DMS53 treated with DMSO at 0.1 percent for 48 hours (cell line): ENCODE measurements around the gene DPYSL4.

Source experiments
- DNase-seq: peaks from one replicate; lab custom pipeline; 2025; ENCODE audit not compliant: unreplicated experiment; lab: John Stamatoyannopoulos, UW

Gene DPYSL4

DNA sequence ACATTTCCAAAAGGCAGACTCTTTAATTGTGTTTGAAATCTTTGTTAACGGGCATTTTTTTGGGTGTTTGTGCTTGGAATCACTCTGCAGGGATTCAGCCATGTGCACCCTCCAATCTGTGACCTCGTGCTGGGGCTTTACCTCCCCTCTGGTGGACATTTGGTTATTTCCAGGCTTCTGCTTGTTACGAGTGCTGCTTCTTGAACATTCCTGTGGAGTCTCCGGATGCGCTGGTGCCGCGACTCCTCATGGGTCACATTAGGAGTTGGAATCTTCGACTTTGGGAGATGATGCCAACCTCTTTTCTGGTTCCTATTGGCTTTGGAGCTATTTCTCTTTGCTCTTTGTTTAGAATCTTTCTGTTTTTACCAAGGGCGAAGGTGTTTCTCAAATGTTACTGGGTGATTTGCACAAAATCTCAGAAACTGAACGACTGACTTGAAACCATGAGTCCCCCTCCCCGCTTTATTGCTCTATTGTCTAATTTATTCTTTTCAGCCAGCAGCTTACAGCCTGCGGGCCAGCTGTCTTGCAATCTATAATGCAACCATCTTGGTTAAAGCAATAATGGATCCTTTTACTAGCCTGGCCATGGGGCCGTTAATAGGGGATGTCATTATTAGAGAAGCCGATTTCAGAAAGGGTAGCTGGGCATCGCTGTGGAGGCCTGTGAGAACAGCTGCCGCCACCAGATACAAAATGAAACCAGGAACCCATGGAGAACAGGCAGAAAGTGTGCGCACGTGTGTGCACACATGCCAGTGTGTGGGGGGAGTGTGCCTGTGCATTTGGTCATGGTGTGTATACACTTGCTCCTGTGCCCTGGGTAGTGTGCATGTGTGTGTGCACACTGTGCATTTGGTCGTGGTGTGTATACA is 9.9 kb upstream of the DPYSL4 start:
- DNase-seq = no peak

GRCh38 chr10:132178046-132178445 is 8.7 kb upstream of the DPYSL4 start:
- no peak for DNase-seq

GRCh38 chr10:132178672-132179545 is 7.8 kb upstream of the DPYSL4 start:
- no peak for DNase-seq

GRCh38 chr10:132179551-132180392 is 7.0 kb upstream of the DPYSL4 start:
- DNase-seq = no peak

DNA sequence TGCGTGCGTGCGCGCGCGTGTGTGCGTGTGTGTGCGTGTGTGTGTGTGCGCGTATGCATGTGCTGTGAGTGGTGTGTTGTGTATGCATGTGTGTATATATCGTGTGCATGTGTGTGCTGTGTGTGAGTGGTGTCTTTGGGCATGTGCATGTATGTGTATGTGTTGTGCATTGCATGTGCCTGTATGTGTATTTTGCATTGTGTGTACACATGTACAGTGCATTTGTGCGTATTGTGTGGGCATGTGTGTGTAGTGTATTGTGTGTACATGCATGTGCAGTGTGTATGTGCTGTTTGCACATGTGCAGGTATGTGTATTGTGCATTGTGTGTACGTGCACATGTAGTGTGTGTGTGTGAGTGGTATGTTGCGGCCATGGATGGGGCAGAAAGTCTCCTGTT is 6.0 kb upstream of the DPYSL4 start:
- DNase-seq = no peak

DNA sequence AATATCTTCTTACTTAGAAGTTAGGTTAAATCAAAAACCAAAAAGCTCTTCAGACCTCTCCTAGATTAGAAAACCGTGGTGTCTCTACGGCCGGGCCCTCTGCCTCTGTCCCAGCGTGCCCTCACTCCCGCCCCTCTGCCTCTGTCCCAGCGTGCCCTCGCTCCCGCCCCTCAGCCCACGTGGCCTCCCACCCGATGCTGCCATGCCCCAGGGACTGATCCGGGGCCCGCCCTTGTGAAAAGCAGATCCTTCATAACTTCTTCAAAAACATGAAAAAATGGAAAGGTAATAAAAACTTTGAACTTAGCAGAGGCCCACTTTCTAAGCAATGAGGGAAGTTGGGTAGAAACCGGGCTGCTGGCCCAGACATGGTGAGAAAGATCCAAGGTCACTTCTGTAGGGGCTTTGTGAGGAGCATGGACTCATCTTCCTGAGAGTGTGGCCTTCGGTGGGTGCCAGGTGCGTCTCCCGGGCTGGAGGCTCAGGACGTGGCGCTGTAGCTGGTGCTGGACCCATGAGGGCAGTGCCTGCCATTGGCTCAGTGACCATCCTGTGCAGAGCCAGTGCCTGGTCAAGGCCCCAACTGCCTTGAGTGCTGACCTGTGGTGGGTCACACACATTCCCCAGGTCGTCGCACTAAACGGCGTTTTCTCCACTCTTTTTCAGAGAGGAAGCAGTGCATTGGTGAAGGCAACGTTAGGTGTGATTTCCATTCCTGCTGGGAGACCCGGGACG is 4.9 kb upstream of the DPYSL4 start:
- DNase-seq = no peak

DNA sequence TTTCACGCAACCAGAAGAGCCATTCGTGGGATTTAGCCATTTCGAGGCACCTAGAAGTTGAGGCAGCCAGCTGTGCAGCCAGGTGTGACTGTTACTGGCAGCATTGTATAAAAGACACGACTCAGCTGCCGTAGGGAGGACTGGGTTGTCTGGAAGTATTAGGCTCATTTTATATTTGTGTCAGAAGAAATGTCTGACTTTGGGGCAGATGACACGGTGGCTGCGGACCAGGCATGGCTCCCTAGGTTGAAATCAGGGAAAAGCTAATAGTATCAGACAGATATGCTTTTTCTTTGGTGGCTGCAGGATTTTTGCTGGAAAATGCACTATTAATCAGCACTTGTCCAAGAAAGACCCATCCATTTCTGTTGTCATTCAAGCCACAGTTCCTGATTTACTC is 4.2 kb upstream of the DPYSL4 start:
- DNase-seq = no peak

DNA sequence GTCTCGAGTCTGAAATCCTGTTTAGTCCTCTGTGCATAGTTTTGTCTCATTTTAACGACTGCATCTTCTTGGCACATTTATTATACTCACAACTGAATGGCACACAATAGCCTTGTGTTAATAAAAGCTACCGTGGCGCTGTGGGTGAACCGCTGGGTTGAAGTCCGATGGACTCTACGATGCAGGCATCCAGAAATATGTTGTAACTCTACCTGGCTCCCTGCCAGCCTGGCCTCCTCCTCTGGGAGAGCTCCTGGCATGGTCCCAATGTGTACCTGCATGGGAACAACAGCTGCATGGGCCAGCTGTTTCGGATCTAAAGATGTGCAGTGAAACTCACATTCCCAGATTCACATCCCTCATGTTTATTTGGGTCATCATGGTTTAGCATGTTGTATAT is 3.7 kb upstream of the DPYSL4 start:
- peak; percentile 31 for DNase-seq

DNA sequence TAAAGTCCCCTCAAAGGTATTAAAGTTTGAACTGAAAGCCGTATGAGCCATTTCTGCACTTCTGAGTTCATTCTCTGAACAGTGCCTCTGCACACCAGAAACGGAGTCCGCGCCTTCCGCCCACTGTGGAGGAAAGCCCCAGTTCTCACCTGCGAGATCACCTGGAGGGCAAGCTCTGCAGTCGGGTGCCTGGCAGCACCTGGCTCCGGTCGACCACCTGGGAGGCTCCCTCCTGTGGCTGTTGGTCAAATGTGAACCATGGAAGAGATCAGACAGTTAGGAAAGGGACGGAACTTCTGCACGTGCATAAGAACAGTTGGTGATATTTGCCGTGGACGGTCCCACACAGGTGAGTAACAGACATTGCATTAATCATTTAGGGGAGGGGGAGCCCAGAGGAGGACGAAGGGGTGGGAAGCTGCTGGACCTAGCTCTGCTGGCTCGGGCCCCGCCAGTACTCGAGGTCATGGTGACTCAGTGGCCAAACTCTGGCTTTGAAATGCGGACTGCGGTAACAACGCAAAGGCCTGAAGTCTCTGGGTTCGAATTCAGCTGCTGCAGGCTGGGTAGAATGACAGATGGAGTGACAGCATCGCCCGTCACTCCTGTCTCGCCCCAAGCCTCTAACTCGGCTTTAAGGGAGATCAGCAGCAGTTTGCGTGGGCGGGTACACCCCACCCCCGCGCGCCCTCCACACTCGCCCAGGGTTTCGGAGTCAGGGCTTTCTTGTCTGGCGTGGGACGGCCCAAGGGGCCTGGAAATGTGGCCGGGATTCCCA is 1.7 kb upstream of the DPYSL4 start:
- no peak for DNase-seq

DNA sequence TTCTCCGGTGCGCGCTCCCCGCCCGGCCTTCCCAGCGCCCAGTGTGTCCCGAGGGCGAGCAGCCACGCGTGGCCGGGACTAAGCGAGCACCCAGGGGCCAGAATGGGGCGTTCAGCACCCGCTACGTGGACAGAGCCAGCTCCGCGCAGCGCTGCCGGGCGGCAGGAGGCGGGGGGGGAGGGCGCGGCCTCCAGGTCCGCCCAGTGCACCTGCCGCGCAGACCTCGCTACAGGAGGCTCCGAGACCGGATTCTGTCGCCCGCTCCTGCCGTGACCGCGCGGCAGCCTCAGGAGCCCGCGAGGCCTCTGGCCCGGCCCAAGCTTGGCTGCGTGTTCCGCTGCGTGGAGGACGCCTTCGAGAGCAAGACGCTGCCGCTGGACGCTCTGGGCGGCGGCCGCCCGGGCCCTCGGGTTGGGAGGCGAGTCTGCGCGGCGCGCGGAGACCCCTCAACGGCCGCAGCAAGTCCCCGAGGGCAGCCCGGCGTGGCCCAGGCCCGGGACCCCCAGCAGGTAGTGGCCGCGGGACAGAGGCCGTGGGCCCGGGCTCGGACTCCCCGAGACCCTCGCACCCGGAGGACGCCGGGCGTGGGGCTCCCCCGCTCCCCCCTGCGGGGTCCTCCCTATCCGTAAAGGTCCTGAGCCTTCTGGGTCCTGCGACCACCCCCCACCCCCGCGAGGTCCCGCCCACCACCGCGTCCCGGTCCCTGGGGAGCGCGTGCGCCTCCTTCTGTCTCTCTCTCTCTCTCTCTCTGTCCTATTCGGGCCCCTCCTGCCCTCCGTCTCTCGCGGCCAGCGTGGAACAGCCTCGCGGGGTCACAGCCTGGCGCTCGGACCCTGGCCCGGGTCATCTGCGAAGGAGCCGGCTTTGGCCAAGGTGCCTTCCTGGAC is 904 bp upstream of the DPYSL4 start:
- peak; percentile 76 for DNase-seq

- no peak for DNase-seq
Measured at GRCh38 chr10:132187430-132188138, 836 bp downstream of the DPYSL4 start.

DNA sequence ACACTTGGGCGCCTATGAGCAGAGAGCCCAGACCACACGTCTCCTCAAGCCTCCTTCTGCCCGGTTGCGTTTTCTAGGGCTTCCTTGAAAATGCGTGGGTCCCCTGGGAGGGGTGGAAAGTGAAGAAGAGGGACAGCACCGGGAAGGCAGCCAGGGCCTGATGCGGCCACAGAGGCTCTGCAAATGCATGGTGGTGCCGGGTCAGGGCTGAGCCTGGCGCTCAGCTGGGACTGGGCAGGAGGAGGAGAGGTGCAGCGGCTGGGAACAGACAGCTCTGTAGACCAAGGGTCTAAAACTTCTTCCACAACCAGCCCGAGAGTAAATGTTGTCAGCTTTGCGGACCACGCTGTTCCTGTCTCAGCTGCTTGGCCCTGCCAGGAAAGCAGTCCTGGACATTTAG is 1.6 kb downstream of the DPYSL4 start:
- no peak for DNase-seq

DNA sequence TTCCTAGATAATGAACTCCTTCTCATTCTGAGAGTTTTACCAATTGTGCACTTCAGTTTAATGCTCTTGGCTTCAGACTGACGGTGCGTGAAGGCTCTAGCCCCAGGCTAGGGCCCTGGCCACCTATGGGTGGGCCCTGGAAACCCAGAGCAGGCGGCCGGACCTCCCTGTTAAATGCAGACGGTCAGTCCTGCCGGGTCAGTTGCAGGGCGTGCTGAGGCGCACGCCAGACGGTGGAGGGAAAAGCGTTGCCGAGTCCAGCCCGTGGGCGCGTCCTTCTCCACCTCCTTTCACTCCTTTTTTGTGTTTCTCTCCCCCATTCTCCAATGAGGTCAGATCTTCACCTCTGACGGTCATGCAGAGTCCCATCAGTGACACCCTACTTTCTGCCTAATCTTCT is 2.3 kb downstream of the DPYSL4 start:
- DNase-seq = no peak

GRCh38 chr10:132189810-132190422 is 3.2 kb downstream of the DPYSL4 start:
- DNase-seq = no peak

DNA sequence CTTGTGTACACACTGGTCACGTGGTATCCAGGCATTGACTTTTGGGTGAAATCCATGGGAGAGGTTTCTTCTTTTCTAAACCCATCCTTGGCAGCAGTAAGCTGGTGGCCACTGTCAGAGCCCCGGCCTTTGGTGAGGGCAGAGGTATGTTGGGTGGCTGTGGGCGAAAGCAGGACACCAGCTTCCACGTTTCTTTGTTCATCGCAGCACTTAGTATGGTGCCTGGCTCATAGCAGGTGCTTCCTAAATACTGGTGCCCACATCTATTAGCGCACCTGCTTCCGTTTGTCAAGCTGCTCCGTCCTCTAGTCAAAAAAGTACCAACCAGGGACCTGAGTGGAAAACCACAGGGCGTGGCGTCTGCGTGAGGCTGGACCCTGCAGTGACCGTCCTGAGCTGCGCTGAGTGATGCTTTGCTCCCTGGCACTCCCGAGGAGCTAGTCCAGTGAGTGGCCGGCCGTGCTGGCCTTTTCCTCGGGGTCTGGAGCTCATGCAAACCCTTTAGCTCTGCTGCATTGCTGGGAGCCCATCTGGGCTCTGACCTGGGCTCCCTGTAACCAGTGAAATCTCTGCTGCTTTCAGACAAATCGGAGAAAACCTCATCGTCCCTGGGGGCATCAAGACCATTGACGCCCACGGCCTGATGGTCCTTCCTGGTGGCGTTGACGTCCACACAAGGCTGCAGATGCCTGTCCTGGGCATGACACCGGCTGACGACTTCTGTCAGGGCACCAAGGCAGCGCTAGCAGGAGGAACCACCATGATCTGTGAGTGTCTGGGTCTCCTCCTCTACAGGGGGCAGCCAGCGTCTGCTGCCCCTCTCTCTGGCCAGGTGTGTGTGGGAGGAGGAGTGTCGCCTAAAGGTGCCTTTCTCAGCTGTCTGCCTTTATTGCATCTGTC is 5.6 kb downstream of the DPYSL4 start:
- DNase-seq = no peak

- DNase-seq = no peak
Measured at GRCh38 chr10:132192991-132193665, 6.4 kb downstream of the DPYSL4 start.
